K562 (cell line): ENCODE measurements around the gene ATXN7L1. TPM values are rescaled to one million over a fixed set of nuclear protein-coding genes. Genes with fewer than 3 reads are reported as not detected.

Experiments
- ATAC-seq: fragments of 200-7000 bp; cut with Tn5 transposase; 3 replicates; pipeline ENCODE4 v1.9.1; 2020; ENCODE audit warnings: moderate library complexity
- BruUV-seq: library from RNA; stranded (reverse); fragments of 400-500 nt; replicated peaks from 2 replicates; lab custom pipeline; 2021; lab: Mats Ljungman, UMichigan
- CTCF ChIA-PET: fragments of 300-600 bp; formaldehyde crosslinking; extraction: SDS; loops from one replicate; lab custom pipeline; 2021; ENCODE audit warnings: low intra/inter-chr PET ratio; lab: Yijun Ruan, JAX
- POLR2A ChIA-PET: fragments of 300-600, 350-650 bp; sonication (Branson Sonifier 250); formaldehyde crosslinking; extraction: SDS; loops from one replicate; lab custom pipeline; 2021; ENCODE audit warnings: antibody characterized with exemption, inconsistent platforms; lab: Yijun Ruan, JAX
- DNase-seq, 4 experiments: peaks; one replicate each; pipeline versions ENCODE4 v3.0.0 to v3.0.0-alpha.2; 2011 to 2018; ENCODE audit warnings: low spot score in 3 of 4, mixed read lengths in 3 of 4; ENCODE audit errors: extremely low read depth in 1 of 4
- FAIRE-seq: peaks from 2 replicates; lab custom pipeline; 2011; peaks lifted over from hg19 to GRCh38; lab: Jason Lieb, UNC
- H2AFZ ChIP-seq: 2 replicates; pipeline ENCODE4 v1.6.0; 2011; ENCODE audit warnings: low read depth, low read length, control low read depth, inconsistent platforms
- H3K27ac ChIP-seq: fragments of 200-600 bp; 3 replicates; pipeline ENCODE4 v1.8.0; 2011; ENCODE audit warnings: low read depth, mild to moderate bottlenecking, control low read depth, inconsistent platforms, low read length, moderate library complexity, mixed read lengths; ENCODE audit errors: extremely low read depth
- H3K27me3 ChIP-seq, 2 experiments: fragments of 300-600 bp in 1 of 2; 2 replicates in 1 of 2; 3 replicates in 1 of 2; pipeline versions ENCODE4 v1.6.0 to v1.8.0; 2011; ENCODE audit warnings: inconsistent platforms in 2 of 2, low read length in 2 of 2, mild to moderate bottlenecking in 1 of 2, mixed read lengths in 1 of 2, moderate library complexity in 1 of 2; ENCODE audit not compliant: control insufficient read depth in 2 of 2, insufficient read depth in 2 of 2
- H3K36me3 ChIP-seq: fragments of 300-600 bp; 3 replicates; pipeline ENCODE4 v1.8.0; 2011; ENCODE audit warnings: mild to moderate bottlenecking, low read length, inconsistent platforms; ENCODE audit not compliant: control insufficient read depth, insufficient read depth
- H3K4me1 ChIP-seq, 2 experiments: fragments of 200-600 bp in 1 of 2; replicated peaks in 1 of 2; 2 replicates in 1 of 2; 3 replicates in 1 of 2; pipeline versions ENCODE4 v1.5.1 to v1.8.0; 2011; ENCODE audit warnings: inconsistent platforms in 2 of 2, low read length in 2 of 2, mild to moderate bottlenecking in 1 of 2, mixed read lengths in 1 of 2, moderate library complexity in 1 of 2; ENCODE audit not compliant: control insufficient read depth in 2 of 2, insufficient read depth in 2 of 2
- H3K4me2 ChIP-seq: 2 replicates; pipeline ENCODE4 v1.6.1; 2011; ENCODE audit warnings: low read length, control low read depth, inconsistent platforms, mixed read lengths; ENCODE audit not compliant: insufficient read depth
- H3K4me3 ChIP-seq: fragments of 200-600 bp; sonication (generic), shearing (Covaris generic); 2 replicates; pipeline ENCODE4 v1.5.1; 2016; ENCODE audit warnings: control low read depth, inconsistent platforms
- H3K79me2 ChIP-seq: fragments of 200-600 bp; 3 replicates; pipeline ENCODE4 v1.8.0; 2011; ENCODE audit warnings: low read length, inconsistent platforms; ENCODE audit not compliant: control insufficient read depth, insufficient read depth
- H3K9ac ChIP-seq, 2 experiments: 2 replicates each; pipeline versions ENCODE4 v1.6.0 to v1.6.1; 2011; ENCODE audit warnings: low read depth in 2 of 2, low read length in 2 of 2, control low read depth in 1 of 2, inconsistent platforms in 1 of 2, mild to moderate bottlenecking in 1 of 2, mixed read lengths in 1 of 2; ENCODE audit not compliant: insufficient read depth in 1 of 2
- H3K9me1 ChIP-seq: one replicate; pipeline ENCODE4 v1.6.0; 2011; ENCODE audit warnings: inconsistent platforms, mild to moderate bottlenecking, low read length, moderate library complexity; ENCODE audit not compliant: control insufficient read depth, insufficient read depth
- H3K9me3 ChIP-seq: replicated peaks from 2 replicates; pipeline ENCODE4 v1.5.1; 2011; ENCODE audit warnings: low read depth, low read length, inconsistent platforms; ENCODE audit not compliant: control insufficient read depth, insufficient read depth
- H4K20me1 ChIP-seq: replicated peaks from 2 replicates; pipeline ENCODE4 v1.6.1; 2011; ENCODE audit warnings: low read length, inconsistent platforms, mixed read lengths; ENCODE audit not compliant: control insufficient read depth, insufficient read depth
- CHD1 ChIP-seq: fragments of 200-600 bp; sonication (generic); IDR thresholded peaks from one replicate; pipeline ENCODE4 v1.6.1; 2012; ENCODE audit warnings: mild to moderate bottlenecking, moderate library complexity, low read length, inconsistent platforms
- CSDE1 ChIP-seq, 2 experiments: fragments of 450-650 bp; IDR thresholded peaks; 2 replicates each; pipeline ENCODE4 v1.6.1; 2016; ENCODE audit warnings: mild to moderate bottlenecking in 1 of 2
- WGBS: fragments of 100-300 bp; shearing (Covaris generic); methylation state at CpG from one replicate; pipeline ENCODE4 v1.1.6; 2016; ENCODE audit warnings: low coverage, mixed read lengths; ENCODE audit not compliant: insufficient coverage; ENCODE audit errors: missing lambda C conversion rate; 5-methylcytosine and 5-hydroxymethylcytosine counted together
- in situ Hi-C: fragments of 300-500 bp; cut with MboI; formaldehyde crosslinking; loops from 4 replicates; pipeline ENCODE4 v1.15.0; 2018; ENCODE audit warnings: inconsistent platforms, mixed read lengths
- intact Hi-C: fragments of 100-400 bp; cut with micrococcal nuclease; formaldehyde crosslinking; loops from 2 replicates; pipeline ENCODE4 v1.14.2; 2022
- polyA plus RNA-seq, 8 experiments: library from polyadenylated mRNA; depleted of rRNA in 4 of 8; stranded (reverse) in 5 of 8; unstranded in 3 of 8; fragments of >200 nt; fragmentation: Nextera tagmentation in 2 of 8; fragmentation: Illumina TruSeq in 1 of 8; extraction: Ambion mirVana in 2 of 8; extraction: Trizol in 1 of 8; gene quantifications; 2 replicates each; pipeline versions ENCODE4 v1.2.1 to v1.2.3, GENCODE V29; 2011 to 2014; ENCODE audit warnings: inconsistent platforms in 1 of 8, missing spikeins in 1 of 8
- total RNA-seq, 7 experiments: library from RNA; depleted of rRNA in 6 of 7; stranded (reverse); fragments of >200 nt in 6 of 7; fragmentation: Illumina TruSeq in 2 of 7; extraction: Trizol in 2 of 7; gene quantifications; 2 replicates each; pipeline versions ENCODE4 v1.2.1 to v1.2.3, GENCODE V29; 2011 to 2021; ENCODE audit warnings: low replicate concordance in 1 of 7
- TF ChIP-seq, protein P1 (sequence below), 3 experiments: fragments of 200-800 bp in 1 of 3; fragments of 250-450 bp in 1 of 3; fragments of 450-650 bp in 1 of 3; sonication (Bioruptor Pico) in 1 of 3; sonication (Bioruptor generic) in 1 of 3; formaldehyde crosslinking in 1 of 3; IDR thresholded peaks; 2 replicates each; pipeline versions ENCODE4 v1.6.1 to v1.8.0; 2016 to 2022; ENCODE audit warnings: mild to moderate bottlenecking in 2 of 3, missing genetic modification characterization in 2 of 3, missing compliant biosample characterization in 1 of 3, moderate library complexity in 1 of 3
- TF ChIP-seq, protein P2 (sequence below): fragments of 450-650 bp; formaldehyde crosslinking; IDR thresholded peaks from 2 replicates; pipeline ENCODE4 v1.4.0; 2022; ENCODE audit warnings: missing genetic modification characterization
- TF ChIP-seq, protein P3 (sequence below): IDR thresholded peaks from 2 replicates; pipeline ENCODE4 v1.6.1; 2011; ENCODE audit not compliant: insufficient read length; ENCODE audit errors: extremely low read depth
- TF ChIP-seq, protein P4 (sequence below): fragments of 250-450 bp; sonication (Bioruptor Pico); IDR thresholded peaks from 2 replicates; pipeline ENCODE4 v1.4.0; 2020

The ATXN7L1 gene
- total and polyA plus RNA-seq, 9 of the 15 experiments (the other 6 are each of a cell fraction or from before 2014, with no cell fraction given): 6.6 to 13.7 (median 10.7) TPM

DNA sequence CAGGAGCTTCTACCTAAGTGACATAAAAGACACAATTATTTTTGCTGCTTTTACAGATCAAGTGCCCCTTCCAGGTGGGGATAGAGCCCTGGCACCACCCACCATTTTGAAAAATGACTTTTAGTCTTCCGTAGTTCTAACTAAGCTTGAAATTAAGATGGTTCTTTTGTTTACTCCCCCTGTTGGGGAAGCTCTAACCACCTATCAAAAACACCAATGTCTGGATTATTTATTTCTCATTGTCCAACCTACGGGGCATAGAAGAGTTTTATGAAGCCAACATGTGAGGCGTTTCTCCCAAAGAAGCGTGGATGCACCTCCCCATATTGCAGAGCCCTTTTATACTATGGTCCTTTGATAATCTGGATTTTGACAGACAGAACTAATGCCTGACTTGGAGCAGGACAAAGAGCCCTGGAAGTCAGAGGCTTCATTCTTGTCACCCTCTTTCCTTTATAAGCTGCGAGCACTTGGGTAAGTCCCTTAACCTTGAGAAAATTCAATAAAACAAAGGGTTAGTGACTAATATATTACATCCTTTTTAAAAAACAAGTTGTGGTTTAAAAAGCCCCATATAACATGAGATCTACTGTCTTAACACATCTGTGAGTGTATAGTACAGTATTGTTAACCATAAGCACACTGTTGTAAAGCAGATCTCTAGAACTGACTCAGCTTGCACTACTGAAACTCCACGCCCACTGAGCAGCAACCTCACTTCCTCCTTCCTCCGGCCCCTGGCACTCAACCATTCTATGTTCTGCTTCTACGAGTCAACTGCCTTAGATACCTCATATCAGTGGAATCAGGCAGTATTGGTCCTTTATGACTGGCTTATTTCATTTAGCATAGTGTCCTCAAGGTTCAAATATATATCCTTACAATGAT is 67.5 kb downstream of the ATXN7L1 start (continued):
- TF ChIP-seq, protein P1, sequence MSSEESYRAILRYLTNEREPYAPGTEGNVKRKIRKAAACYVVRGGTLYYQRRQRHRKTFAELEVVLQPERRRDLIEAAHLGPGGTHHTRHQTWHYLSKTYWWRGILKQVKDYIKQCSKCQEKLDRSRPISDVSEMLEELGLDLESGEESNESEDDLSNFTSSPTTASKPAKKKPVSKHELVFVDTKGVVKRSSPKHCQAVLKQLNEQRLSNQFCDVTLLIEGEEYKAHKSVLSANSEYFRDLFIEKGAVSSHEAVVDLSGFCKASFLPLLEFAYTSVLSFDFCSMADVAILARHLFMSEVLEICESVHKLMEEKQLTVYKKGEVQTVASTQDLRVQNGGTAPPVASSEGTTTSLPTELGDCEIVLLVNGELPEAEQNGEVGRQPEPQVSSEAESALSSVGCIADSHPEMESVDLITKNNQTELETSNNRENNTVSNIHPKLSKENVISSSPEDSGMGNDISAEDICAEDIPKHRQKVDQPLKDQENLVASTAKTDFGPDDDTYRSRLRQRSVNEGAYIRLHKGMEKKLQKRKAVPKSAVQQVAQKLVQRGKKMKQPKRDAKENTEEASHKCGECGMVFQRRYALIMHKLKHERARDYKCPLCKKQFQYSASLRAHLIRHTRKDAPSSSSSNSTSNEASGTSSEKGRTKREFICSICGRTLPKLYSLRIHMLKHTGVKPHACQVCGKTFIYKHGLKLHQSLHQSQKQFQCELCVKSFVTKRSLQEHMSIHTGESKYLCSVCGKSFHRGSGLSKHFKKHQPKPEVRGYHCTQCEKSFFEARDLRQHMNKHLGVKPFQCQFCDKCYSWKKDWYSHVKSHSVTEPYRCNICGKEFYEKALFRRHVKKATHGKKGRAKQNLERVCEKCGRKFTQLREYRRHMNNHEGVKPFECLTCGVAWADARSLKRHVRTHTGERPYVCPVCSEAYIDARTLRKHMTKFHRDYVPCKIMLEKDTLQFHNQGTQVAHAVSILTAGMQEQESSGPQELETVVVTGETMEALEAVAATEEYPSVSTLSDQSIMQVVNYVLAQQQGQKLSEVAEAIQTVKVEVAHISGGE (CRISPR knock-in tag; IDR thresholded peaks at IDR 0.05): 0 out of 6 replicates have a peak, but pooled peaks of 1 of the 3 experiments have one; percentile 22
- TF ChIP-seq, all 486 proteins: peak for 8

DNA sequence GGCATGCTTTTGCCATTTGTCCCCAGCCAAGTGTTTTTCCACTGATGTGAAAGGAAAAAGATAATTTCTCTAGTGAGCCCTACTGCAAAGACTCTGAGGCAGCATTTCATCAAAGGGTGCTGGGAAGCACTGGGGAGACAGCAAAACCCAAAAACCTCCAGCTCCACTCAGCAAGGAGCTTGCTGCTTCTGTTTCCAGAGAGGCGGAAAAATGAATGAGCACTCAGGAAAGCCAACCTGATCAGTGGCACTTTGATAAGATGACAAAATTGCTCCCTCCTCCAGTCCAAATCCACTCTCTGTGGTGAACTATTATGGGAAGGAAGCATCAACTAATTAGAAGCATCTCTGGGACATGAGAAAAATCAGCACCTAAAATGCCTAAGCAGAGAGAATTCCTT is 68.2 kb downstream of the ATXN7L1 start:
- POLR2A ChIA-PET: interaction anchor here (1.2 kb wide), 1 partner anchor 10 kb away, joined by 3 read pairs; no protein-coding TSS in a partner anchor
- TF ChIP-seq, protein P2, sequence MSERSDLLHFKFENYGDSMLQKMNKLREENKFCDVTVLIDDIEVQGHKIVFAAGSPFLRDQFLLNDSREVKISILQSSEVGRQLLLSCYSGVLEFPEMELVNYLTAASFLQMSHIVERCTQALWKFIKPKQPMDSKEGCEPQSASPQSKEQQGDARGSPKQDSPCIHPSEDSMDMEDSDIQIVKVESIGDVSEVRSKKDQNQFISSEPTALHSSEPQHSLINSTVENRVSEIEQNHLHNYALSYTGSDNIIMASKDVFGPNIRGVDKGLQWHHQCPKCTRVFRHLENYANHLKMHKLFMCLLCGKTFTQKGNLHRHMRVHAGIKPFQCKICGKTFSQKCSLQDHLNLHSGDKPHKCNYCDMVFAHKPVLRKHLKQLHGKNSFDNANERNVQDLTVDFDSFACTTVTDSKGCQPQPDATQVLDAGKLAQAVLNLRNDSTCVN (CRISPR knock-in tag): no peak
- TF ChIP-seq CHD1: no peak
- TF ChIP-seq, protein P3, sequence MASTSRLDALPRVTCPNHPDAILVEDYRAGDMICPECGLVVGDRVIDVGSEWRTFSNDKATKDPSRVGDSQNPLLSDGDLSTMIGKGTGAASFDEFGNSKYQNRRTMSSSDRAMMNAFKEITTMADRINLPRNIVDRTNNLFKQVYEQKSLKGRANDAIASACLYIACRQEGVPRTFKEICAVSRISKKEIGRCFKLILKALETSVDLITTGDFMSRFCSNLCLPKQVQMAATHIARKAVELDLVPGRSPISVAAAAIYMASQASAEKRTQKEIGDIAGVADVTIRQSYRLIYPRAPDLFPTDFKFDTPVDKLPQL: no peak
- TF ChIP-seq CSDE1 (IDR thresholded peaks at IDR 0.05): no peak
- TF ChIP-seq, protein P4, sequence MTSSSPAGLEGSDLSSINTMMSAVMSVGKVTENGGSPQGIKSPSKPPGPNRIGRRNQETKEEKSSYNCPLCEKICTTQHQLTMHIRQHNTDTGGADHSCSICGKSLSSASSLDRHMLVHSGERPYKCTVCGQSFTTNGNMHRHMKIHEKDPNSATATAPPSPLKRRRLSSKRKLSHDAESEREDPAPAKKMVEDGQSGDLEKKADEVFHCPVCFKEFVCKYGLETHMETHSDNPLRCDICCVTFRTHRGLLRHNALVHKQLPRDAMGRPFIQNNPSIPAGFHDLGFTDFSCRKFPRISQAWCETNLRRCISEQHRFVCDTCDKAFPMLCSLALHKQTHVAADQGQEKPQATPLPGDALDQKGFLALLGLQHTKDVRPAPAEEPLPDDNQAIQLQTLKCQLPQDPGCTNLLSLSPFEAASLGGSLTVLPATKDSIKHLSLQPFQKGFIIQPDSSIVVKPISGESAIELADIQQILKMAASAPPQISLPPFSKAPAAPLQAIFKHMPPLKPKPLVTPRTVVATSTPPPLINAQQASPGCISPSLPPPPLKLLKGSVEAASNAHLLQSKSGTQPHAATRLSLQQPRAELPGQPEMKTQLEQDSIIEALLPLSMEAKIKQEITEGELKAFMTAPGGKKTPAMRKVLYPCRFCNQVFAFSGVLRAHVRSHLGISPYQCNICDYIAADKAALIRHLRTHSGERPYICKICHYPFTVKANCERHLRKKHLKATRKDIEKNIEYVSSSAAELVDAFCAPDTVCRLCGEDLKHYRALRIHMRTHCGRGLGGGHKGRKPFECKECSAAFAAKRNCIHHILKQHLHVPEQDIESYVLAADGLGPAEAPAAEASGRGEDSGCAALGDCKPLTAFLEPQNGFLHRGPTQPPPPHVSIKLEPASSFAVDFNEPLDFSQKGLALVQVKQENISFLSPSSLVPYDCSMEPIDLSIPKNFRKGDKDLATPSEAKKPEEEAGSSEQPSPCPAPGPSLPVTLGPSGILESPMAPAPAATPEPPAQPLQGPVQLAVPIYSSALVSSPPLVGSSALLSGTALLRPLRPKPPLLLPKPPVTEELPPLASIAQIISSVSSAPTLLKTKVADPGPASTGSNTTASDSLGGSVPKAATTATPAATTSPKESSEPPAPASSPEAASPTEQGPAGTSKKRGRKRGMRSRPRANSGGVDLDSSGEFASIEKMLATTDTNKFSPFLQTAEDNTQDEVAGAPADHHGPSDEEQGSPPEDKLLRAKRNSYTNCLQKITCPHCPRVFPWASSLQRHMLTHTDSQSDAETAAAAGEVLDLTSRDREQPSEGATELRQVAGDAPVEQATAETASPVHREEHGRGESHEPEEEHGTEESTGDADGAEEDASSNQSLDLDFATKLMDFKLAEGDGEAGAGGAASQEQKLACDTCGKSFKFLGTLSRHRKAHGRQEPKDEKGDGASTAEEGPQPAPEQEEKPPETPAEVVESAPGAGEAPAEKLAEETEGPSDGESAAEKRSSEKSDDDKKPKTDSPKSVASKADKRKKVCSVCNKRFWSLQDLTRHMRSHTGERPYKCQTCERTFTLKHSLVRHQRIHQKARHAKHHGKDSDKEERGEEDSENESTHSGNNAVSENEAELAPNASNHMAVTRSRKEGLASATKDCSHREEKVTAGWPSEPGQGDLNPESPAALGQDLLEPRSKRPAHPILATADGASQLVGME (CRISPR knock-in tag): no peak

More for the DNA sequence above, 68.2 kb downstream of the ATXN7L1 start:
- Histone ChIP-seq H3K36me3 (no peaks in the 10 kb centered on the region), H3K9me1 (no peaks in the 10 kb centered on the region), H3K4me3 (no peak overlapping the region), H3K9me3 (no peaks in the 10 kb centered on the region), H3K79me2 (no peaks in the 10 kb centered on the region), H3K9ac (no peak overlapping the region), H2AFZ (no peak overlapping the region), H3K27ac (no peak overlapping the region), H4K20me1 (peaks cover 36% of the 10 kb centered on the region), H3K27me3 (peaks cover 2 to 38% of the 10 kb centered on the region in 2 experiments; a peak in 4 of 5 replicates), H3K4me1 (no peaks in the 10 kb centered on the region; a peak in 1 of 5 replicates), H3K4me2 (no peak overlapping the region)
- no peak for FAIRE-seq
- 53% methylated on average over 1 of the region's 1 CpG for WGBS
- CTCF ChIA-PET: no interaction called here
- intact Hi-C loops (no loop called here), in situ Hi-C loops (no loop called here)
- no TSS peak for BruUV-seq
- no peak for ATAC-seq
- DNase-seq: no peak
